Smooth muscle cell (in vitro differentiated cells): Measurements from ENCODE around the gene SCMH1. TPM values are rescaled to one million over a fixed set of nuclear protein-coding genes. Genes with fewer than 3 reads are reported as not detected.

ENCODE experiments used
- DNase-seq: peaks from one replicate; lab custom pipeline; 2025; ENCODE audit not compliant: unreplicated experiment; lab: John Stamatoyannopoulos, UW
- H2AFZ ChIP-seq: fragments of 200-600 bp; sonication (generic); 2 replicates; pipeline ENCODE4 v1.6.0; 2016; ENCODE audit warnings: antibody characterized with exemption, low read depth, mild to moderate bottlenecking
- H3F3A ChIP-seq: fragments of 200-600 bp; sonication (generic); 2 replicates; pipeline ENCODE4 v1.6.0; 2017; ENCODE audit warnings: antibody characterized with exemption, low read depth
- H3K27ac ChIP-seq: fragments of 200-600 bp; sonication (generic); 2 replicates; pipeline ENCODE4 v1.5.1; 2016; ENCODE audit warnings: low read depth, mild to moderate bottlenecking
- H3K27me3 ChIP-seq: fragments of 200-600 bp; sonication (generic); 2 replicates; pipeline ENCODE4 v1.6.1; 2016; ENCODE audit warnings: low read depth, mild to moderate bottlenecking
- H3K36me3 ChIP-seq: fragments of 200-600 bp; sonication (generic); 2 replicates; pipeline ENCODE4 v1.5.1; 2016; ENCODE audit warnings: low read depth
- H3K4me1 ChIP-seq: fragments of 200-600 bp; sonication (generic); 2 replicates; pipeline ENCODE4 v1.5.1; 2016; ENCODE audit warnings: low read depth
- H3K4me2 ChIP-seq: fragments of 200-600 bp; sonication (generic); 2 replicates; pipeline ENCODE4 v1.6.0; 2016; ENCODE audit warnings: mild to moderate bottlenecking
- H3K4me3 ChIP-seq: fragments of 200-600 bp; sonication (generic); 2 replicates; pipeline ENCODE4 v1.5.1; 2016; ENCODE audit warnings: mild to moderate bottlenecking
- H3K79me2 ChIP-seq: fragments of 200-600 bp; sonication (generic); 2 replicates; pipeline ENCODE4 v1.6.0; 2016; ENCODE audit warnings: low read depth, mild to moderate bottlenecking
- H3K9ac ChIP-seq: fragments of 200-600 bp; sonication (generic); 2 replicates; pipeline ENCODE4 v1.6.0; 2016; ENCODE audit warnings: low read depth
- H3K9me3 ChIP-seq: fragments of 200-600 bp; sonication (generic); replicated peaks from 2 replicates; pipeline ENCODE4 v1.5.1; 2016; ENCODE audit warnings: low read depth
- H4K20me1 ChIP-seq: fragments of 200-600 bp; sonication (generic); 2 replicates; pipeline ENCODE4 v1.6.0; 2016; ENCODE audit warnings: low read depth
- WGBS: methylation state at CpG from one replicate; pipeline ENCODE4 v1.1.7; 2016; ENCODE audit warnings: low lambda C conversion rate; 5-methylcytosine and 5-hydroxymethylcytosine counted together
- polyA plus RNA-seq: library from polyadenylated mRNA; unstranded; fragments of >200 nt; fragmentation: Nextera tagmentation; extraction: Ambion mirVana; gene quantifications from 2 replicates; pipeline ENCODE4 v1.2.1, GENCODE V29; 2016
- total RNA-seq: library from RNA; depleted of rRNA; stranded (reverse); fragments of >200 nt; gene quantifications from 2 replicates; pipeline ENCODE4 v1.2.3, GENCODE V29; 2014
- TF ChIP-seq, protein P1 (sequence below): fragments of 200-600 bp; sonication (generic); IDR thresholded peaks from 2 replicates; pipeline ENCODE4 v1.5.1; 2017; ENCODE audit warnings: borderline replicate concordance, mild to moderate bottlenecking, antibody characterized with exemption; ENCODE audit not compliant: insufficient read depth, poor library complexity, severe bottlenecking

The SCMH1 gene
- total and polyA plus RNA-seq, 2 experiments from 2014 or later, result 24.0 to 46.4 TPM

DNA sequence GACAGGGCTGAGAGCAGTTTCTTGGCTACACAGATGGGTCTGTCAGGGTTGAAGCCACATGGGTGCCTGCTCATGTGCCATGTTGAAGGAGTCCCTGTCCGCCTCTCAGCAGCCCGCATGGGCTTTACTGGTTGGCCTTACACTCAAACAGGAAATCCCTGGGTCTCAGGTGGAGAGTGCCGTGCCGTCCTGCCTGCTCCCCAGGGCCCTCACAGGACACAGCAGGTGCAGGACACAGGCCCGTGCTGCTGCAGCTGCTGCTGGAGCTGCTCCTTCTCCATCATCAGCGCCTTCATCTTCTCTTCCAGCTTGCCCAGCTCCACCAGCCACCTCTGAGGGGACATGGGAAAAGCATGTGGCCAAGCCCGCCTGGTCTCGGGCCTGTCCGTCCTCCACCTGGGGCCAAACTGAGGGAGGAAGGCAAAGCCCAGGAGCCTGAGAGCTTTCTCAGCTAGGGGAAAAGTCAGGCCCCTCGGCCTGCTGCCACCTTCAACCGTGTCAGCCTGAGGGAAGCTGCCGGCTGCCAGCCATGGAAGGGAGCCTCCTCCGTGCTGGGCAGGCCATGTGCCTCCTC, 226.1 kb downstream of the SCMH1 start:
- 97% methylated on average over 13 of the region's 13 CpGs for WGBS
- no peaks in the 10 kb centered on the region for H3K27me3 ChIP-seq
- H3K4me3 ChIP-seq, result no peak overlapping the region
- H3K9ac ChIP-seq, result no peak overlapping the region
- H2AFZ ChIP-seq, result no peak overlapping the region
- TF ChIP-seq, protein P1, sequence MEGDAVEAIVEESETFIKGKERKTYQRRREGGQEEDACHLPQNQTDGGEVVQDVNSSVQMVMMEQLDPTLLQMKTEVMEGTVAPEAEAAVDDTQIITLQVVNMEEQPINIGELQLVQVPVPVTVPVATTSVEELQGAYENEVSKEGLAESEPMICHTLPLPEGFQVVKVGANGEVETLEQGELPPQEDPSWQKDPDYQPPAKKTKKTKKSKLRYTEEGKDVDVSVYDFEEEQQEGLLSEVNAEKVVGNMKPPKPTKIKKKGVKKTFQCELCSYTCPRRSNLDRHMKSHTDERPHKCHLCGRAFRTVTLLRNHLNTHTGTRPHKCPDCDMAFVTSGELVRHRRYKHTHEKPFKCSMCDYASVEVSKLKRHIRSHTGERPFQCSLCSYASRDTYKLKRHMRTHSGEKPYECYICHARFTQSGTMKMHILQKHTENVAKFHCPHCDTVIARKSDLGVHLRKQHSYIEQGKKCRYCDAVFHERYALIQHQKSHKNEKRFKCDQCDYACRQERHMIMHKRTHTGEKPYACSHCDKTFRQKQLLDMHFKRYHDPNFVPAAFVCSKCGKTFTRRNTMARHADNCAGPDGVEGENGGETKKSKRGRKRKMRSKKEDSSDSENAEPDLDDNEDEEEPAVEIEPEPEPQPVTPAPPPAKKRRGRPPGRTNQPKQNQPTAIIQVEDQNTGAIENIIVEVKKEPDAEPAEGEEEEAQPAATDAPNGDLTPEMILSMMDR, result no peak
- no peaks in the 10 kb centered on the region for H3K79me2 ChIP-seq
- no peak overlapping the region for H3K4me2 ChIP-seq
- no peak overlapping the region for H3K27ac ChIP-seq
- peaks cover 7% of the 10 kb centered on the region for H4K20me1 ChIP-seq
- H3K4me1 ChIP-seq, result no peaks in the 10 kb centered on the region
- DNase-seq, result no peak
- no peaks in the 10 kb centered on the region for H3F3A ChIP-seq
- H3K36me3 ChIP-seq, result no peaks in the 10 kb centered on the region
- no peaks in the 10 kb centered on the region for H3K9me3 ChIP-seq

DNA sequence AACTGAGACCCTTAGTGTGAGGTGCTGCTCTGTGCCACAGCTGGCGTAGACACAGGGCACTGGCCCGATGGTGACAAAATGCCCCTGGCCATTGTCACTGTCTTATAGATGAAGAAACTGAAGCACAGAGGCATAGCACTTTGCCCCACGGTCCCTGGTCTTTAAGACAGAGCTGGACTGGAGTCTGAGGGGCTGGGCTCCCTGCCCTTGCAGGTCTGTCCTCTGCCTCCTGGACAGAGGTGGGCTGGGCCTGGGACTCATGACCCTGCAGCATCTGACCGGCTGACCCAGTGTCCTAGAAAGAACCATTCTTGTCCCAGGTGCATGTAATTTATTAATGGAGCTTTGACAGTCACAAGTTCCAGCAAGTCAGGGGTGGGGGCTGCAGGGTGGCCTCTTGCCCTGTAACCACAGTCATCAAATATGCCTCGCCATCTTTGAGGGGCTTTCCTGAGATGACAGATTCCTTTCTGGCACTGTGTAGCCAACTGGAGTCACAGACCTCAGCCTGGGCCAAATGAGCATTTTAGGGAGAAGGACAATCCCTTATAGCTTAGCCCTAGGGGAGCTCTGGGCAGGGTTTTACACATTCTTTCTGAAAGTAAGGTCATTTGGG, 226.7 kb downstream of the SCMH1 start:
- TF ChIP-seq, protein P1, result no peak
- Histone ChIP-seq H3K9me3 (no peaks in the 10 kb centered on the region), H3K4me3 (no peak overlapping the region), H3K9ac (no peak overlapping the region), H3K4me1 (no peaks in the 10 kb centered on the region), H3K27me3 (no peaks in the 10 kb centered on the region), H3F3A (no peaks in the 10 kb centered on the region), H2AFZ (no peak overlapping the region), H3K36me3 (no peaks in the 10 kb centered on the region), H4K20me1 (peaks cover 12% of the 10 kb centered on the region), H3K79me2 (no peaks in the 10 kb centered on the region), H3K27ac (no peak overlapping the region), H3K4me2 (no peak overlapping the region)
- DNase-seq, result no peak
- 90% methylated on average over 5 of the region's 5 CpGs for WGBS

DNA sequence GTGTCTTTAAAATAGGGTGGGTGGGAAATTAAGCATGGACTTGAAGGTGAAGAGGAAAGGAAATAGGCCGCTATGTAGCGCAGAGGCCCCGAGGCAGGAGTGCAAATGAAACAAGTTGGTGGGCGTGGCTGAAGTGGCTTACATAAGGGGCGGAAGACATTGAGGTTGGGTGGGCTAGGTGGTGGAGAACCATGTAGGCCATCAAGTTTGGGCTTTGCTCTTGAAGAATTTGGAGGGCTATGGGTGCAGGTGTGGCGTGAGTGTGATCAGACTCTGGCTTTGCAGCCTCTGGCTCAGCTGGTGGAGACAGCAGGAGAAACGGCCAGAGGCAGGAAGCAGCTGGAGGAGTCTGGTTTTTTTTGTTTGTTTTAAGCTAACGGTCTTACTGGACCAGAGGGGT, 227.2 kb downstream of the SCMH1 start:
- Histone ChIP-seq H3K27me3 (no peaks in the 10 kb centered on the region), H4K20me1 (peaks cover 12% of the 10 kb centered on the region), H3K4me1 (no peaks in the 10 kb centered on the region), H2AFZ (no peak overlapping the region), H3K4me2 (no peak overlapping the region), H3K4me3 (no peak overlapping the region), H3K9me3 (no peaks in the 10 kb centered on the region), H3F3A (no peaks in the 10 kb centered on the region), H3K79me2 (no peaks in the 10 kb centered on the region), H3K9ac (no peak overlapping the region), H3K36me3 (peaks cover 2% of the 10 kb centered on the region), H3K27ac (no peak overlapping the region)
- TF ChIP-seq, protein P1, result no peak
- DNase-seq, result no peak
- 84% methylated on average over 8 of the region's 8 CpGs for WGBS

DNA sequence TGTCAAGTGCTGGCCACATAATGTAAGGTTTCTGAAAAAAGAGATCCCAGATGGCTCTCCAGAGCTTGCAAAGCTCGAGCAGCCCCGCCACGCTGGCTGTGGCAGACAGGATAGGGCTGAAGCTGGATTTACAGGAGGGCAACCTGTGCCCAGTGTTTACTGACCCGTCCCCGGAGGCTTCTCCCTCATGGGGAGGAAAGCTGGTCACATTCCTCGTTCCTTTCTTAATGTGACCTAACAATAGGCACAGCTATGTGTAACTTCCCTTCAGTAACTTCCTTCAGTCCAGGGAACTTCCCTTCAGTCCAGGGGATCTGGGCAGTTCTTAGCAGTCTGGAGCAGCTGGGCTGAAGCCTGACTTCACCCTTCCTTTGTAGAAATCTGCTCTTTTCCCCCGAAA, 228.3 kb downstream of the SCMH1 start:
- H3K79me2 ChIP-seq, result no peaks in the 10 kb centered on the region

More for the DNA sequence above, 228.3 kb downstream of the SCMH1 start:
- Histone ChIP-seq H3F3A (no peaks in the 10 kb centered on the region), H2AFZ (no peak overlapping the region), H3K27ac (no peak overlapping the region), H3K9ac (no peak overlapping the region), H3K4me2 (no peak overlapping the region), H4K20me1 (peaks cover 12% of the 10 kb centered on the region), H3K36me3 (peaks cover 13% of the 10 kb centered on the region), H3K27me3 (no peaks in the 10 kb centered on the region), H3K4me1 (no peaks in the 10 kb centered on the region), H3K4me3 (no peak overlapping the region), H3K9me3 (no peaks in the 10 kb centered on the region)
- DNase-seq, result no peak
- WGBS, result 87% methylated on average over 7 of the region's 7 CpGs
- TF ChIP-seq, protein P1, result no peak
